Duodenal mucosa (tissue), 2 donors: ENCODE data around the gene OR5K4.

Experiments used
- H3K27ac ChIP-seq: one replicate; pipeline ENCODE4 v1.7.0; 2013; ENCODE audit warnings: low read depth, low read length
- H3K27me3 ChIP-seq, 2 donors: one replicate each; pipeline ENCODE4 v1.7.0; 2013; ENCODE audit warnings: low read length in 2 of 2, control low read depth in 1 of 2; ENCODE audit not compliant: insufficient read depth in 2 of 2, control insufficient read depth in 1 of 2
- H3K36me3 ChIP-seq, 2 donors: one replicate each; pipeline ENCODE4 v1.7.0; 2013; ENCODE audit warnings: low read length in 2 of 2, control low read depth in 1 of 2; ENCODE audit not compliant: insufficient read depth in 2 of 2, control insufficient read depth in 1 of 2
- H3K4me1 ChIP-seq, 2 donors: one replicate each; pipeline ENCODE4 v1.7.0; 2013; ENCODE audit warnings: low read length in 2 of 2, control low read depth in 1 of 2; ENCODE audit not compliant: insufficient read depth in 2 of 2, control insufficient read depth in 1 of 2
- H3K4me3 ChIP-seq, 2 donors: one replicate each; pipeline ENCODE4 v1.7.0; 2013; ENCODE audit warnings: low read length in 2 of 2, low read depth in 1 of 2
- H3K9ac ChIP-seq, 2 donors: one replicate each; pipeline ENCODE4 v1.7.0; 2013; ENCODE audit warnings: low read length in 2 of 2, low read depth in 1 of 2
- H3K9me3 ChIP-seq, 2 donors: one replicate each; pipeline ENCODE4 v1.7.0; 2013; ENCODE audit warnings: low read length in 2 of 2, control low read depth in 1 of 2; ENCODE audit not compliant: control insufficient read depth in 1 of 2

Gene OR5K4

DNA sequence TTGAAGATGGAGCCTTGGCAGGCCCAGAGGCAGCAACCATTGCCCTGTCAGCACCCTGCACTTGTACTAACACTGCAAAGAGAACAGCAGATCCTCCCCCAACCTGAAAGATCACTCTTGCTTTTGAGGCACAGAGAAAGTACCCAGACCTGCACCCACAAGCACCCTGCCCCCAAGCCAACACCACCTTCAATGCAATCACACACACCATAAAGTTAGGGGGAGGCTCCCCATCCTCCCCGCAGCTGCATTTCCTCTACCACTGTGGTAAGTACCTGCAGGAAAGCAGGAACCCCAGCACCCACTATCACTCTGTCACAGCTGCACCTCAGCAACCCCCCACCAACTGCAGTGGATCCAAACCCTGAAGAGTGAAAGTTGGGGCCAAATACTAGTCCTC is 48.9 kb downstream of the OR5K4 start:
- Histone ChIP-seq H3K4me1 (no peaks in the 10 kb centered on the region), H3K27ac (no peak overlapping the region), H3K9me3 (peaks cover 10 to 17% of the 10 kb centered on the region in 2 donors), H3K4me3 (no peak overlapping the region), H3K9ac (no peak overlapping the region), H3K27me3 (no peaks in the 10 kb centered on the region), H3K36me3 (no peaks in the 10 kb centered on the region)

DNA sequence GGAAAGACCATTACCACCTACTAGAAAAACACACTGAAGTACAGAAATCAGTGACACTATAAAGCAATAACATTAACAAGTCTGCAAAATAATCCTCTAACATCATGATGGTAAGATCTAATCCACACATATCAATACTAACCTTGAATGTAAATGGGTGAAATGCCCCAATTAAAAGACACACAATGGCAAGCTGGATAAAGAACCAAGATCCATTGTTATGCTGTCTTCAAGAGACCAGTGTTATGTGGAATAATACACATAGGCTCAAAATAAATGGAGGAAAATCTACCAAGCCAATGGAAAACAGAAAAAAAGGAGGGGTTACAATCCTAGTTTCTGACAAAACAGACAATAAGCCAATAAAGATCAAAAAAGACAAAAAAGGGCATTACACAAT is 50.4 kb downstream of the OR5K4 start:
- H3K27me3 ChIP-seq, result no peaks in the 10 kb centered on the region
- no peaks in the 10 kb centered on the region for H3K4me1 ChIP-seq
- H3K36me3 ChIP-seq, result no peaks in the 10 kb centered on the region
- no peak overlapping the region for H3K9ac ChIP-seq
- peaks cover 9 to 10% of the 10 kb centered on the region in 2 donors for H3K9me3 ChIP-seq
- H3K27ac ChIP-seq, result no peak overlapping the region
- no peak overlapping the region for H3K4me3 ChIP-seq
